Measurements from ENCODE around the gene PCF11.
"Not testable (repeated sequence)": the region's sequence is repeated elsewhere in the genome, so short reads cannot be mapped to it uniquely, and the experiment has no call there.

The PCF11 gene

DNA sequence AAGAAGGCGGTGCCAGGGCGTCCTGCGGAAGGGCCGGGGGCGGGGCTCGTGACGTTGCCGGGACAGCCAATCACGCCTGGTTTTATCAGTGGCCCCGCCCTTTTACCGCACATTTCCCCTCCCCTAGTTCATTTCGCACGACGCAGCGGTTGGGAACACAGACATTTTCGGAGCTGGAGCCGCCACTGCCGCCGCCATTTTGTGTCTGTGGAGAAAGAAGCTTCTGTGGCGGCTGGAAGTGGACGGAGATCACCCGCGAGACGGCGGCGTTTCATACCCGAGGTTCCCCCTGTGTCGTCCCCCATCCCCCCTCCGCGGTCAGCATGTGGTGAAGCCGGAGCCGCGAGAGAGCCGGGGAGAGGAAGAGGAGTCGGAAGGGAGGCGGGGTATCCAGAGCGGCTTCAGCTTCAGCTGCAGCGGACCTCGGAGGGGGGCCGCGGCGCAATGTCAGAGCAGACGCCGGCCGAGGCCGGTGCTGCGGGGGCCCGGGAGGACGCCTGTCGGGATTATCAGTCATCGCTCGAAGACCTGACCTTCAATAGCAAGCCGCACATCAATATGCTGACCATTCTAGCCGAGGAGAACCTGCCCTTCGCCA is at the start of gene PCF11:
TSS of gene PCF11 (plus strand) at position 136 of the 598 bp plus-strand sequence. CDS start at position 445, 309 bp downstream.
- no peak for DNase-seq

DNA sequence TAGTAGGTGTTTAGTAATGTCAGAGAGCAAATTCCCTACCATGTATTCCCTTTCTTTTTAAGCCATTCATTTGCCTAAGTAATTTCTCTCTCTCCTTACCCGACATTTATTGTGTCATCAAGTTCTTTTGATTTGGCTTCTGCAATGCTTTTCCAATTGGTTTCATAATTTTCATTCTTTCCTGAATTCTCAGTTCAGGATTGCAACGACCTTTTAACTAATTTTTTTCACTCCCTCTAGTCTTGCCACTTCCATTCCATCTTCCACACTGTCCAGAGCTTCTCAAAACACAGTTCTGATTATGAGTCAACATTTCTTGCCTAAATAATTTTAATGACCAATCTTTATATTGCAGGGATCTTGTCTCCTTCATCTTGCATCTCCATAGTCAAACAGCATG is 44.0 kb upstream of the PCF11 start:
- DNase-seq, result no peak

- DNase-seq, result no peak
These were observed 41.9 kb upstream of the PCF11 start for GRCh38 chr11:83115026-83115425.

DNA sequence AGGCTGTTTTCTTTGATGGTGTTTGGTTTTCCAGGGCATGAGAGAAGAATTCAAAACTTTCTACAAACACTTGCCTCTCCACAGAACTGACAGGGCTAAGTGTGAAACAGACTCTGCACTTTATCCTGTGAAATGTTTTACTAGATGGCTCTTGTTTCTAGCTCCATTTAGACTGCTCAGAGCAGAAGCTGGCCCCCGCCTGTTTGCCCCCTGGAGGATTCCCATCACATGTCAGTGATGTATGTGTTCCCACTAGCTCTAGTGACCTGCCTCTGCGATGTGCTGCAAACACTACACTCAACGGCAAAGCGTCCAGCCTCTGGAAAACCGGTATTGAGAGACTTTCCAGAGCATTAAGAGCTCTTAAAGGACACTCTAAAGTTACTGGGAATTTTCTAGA is 41.4 kb upstream of the PCF11 start:
- DNase-seq, result no peak

GRCh38 chr11:83116015-83116641 is 40.8 kb upstream of the PCF11 start:
- DNase-seq, result no peak

- no peak for DNase-seq
These were observed 38.1 kb upstream of the PCF11 start for GRCh38 chr11:83118814-83119213.

GRCh38 chr11:83119216-83119615 is 37.7 kb upstream of the PCF11 start:
- no peak for DNase-seq

DNA sequence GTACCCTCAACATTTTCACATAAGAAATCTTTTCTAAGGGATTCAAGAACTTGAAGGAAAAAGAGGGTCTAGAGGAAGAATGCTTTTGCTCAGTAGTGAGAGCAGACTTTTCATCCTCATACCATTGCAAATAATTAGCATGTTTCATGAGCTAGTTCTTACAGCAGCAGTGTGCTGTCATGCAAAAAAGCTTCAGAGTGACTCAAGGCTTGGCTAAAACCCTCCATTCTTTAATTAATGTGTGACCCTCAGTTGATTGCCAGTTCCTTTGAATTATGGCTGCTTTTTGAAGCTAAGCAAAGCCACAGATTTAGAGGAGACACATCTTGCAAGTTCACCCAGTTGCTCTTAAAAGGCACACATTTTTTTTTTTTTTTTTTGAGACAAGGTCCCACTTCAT is 36.6 kb upstream of the PCF11 start:
- no peak for DNase-seq

DNA sequence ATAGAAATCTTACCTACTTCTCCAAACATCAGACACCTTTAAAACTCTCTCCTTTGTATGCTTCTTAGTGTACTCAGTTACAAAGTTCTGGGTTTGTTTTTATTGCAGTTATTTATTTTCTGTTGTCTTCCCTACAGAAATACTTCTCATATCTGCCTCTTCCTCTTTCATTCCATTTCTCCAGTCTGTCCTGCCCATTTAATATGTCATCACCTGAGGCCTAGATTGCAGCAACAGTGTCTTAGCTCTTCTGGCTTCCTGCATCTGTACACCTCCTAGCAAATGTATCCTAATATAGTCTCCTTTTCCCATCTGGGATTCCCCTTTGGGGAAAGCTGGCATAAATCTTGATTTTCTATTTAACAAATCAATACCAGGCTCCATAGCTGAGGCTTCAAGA is 34.9 kb upstream of the PCF11 start:
- DNase-seq, result no peak

DNA sequence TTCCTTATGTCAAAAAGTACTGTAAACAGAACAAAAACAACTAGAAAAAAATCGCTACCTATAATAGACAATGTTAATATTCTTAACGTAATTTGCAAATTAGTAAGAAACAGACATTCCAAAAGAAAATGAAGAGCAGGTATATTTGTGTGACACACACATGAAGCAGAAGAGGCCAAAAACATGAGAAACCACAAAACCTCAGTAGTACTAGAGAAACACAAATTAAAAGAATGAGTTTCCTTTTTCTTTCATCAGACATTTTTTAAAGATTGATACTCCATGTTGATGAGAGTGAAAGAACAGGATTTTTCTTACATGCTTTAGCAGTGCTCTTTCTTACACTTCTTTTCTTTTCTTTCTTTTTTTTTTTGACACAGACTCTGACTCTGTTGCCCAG is 34.2 kb upstream of the PCF11 start:
- no peak for DNase-seq

- no peak for DNase-seq
These were observed 32.1 kb upstream of the PCF11 start for GRCh38 chr11:83124636-83125424.

- no peak for DNase-seq
These were observed 31.4 kb upstream of the PCF11 start for GRCh38 chr11:83125577-83125976.

DNA sequence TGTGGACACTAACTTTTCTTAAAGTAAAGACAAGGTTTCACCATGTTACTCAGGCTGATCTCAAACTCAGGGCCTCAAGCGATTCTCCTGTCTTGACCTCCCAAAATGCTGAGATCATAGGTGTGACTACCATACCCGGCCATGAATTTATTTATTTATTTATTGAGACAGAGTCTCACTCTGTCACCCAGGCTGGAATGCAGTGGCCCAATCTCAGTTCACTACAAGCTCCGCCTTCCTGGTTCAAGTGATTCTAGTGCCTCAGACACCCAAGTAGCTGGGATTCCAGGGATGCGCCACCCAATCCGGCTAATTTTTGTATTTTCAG is 29.7 kb upstream of the PCF11 start:
- DNase-seq, result no peak

- no peak for DNase-seq
These were observed 24.7 kb upstream of the PCF11 start for GRCh38 chr11:83132191-83132590.

DNA sequence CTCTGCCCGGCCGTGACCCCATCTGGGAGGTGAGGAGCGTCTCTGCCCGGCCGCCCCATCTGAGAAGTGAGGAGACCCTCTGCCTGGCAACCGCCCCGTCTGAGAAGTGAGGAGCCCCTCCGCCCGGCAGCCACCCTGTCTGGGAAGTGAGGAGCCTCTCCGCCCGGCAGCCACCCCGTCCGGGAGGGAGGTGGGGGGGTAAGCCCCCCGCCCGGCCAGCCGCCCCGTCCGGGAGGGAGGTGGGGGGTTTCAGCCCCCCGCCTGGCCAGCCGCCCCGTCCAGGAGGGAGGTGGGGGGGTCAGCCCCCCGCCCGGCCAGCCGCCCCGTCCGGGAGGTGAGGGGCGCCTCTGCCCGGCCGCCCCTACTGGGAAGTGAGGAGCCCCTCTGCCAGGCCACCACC is 23.7 kb upstream of the PCF11 start:
- DNase-seq, result not testable (repeated sequence)

- DNase-seq, result no peak
These were observed 17.6 kb upstream of the PCF11 start for GRCh38 chr11:83139310-83139709.

DNA sequence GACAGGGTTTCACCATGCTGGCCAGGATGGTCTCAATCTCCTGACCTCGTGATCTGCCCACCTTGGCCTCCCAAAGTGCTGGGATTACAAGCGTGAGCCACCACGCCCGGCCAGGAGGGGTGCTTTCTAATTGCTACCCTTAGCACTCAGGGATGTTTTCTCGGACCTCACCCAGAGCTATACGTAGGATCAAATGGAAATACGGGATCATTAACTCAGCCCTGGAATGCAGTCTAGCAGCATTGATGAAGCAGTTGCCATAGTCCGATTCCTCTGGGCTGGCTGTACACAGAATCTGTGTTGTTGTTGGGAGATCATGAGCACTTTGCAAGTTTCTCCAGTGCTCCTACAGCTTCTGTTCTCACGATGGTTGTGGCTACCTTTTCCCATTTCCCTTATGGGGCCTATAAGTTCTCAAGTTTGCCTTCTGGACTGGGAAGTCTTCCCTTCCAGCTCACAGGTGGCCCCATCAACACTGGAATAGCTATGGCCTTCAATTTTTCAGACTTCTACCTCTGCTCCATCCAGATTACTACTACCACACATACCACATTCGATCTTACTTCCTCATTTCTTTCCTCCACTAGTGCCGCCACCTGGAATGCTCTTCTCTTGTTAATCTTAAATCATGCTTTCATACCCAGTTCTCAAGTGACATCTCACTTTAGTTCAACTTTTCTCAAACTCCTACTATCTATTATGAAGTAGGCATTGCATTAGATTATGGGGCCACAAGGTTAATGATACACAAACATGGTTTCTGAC is 16.1 kb upstream of the PCF11 start:
- no peak for DNase-seq

GRCh38 chr11:83147895-83148294 is 9.0 kb upstream of the PCF11 start:
- no peak for DNase-seq

DNA sequence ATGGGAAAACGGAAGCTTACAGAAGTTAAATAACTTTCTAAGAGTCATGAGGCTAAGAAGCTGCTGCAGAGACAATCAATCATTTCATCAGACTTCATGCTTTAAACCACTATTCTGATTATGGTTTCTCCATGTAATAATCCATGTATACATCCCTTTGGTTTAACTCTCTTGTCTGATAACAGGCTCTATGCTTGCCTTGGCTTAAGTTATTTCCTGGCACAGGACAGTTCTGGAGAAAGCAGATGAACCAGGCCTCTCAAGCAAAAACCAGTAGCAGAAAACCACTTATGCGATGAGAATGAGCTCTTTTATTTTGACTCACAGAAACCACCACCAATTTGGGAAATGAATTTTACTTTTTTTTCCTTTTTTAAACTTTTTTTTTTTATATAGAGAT is 6.5 kb upstream of the PCF11 start:
- DNase-seq, result no peak

DNA sequence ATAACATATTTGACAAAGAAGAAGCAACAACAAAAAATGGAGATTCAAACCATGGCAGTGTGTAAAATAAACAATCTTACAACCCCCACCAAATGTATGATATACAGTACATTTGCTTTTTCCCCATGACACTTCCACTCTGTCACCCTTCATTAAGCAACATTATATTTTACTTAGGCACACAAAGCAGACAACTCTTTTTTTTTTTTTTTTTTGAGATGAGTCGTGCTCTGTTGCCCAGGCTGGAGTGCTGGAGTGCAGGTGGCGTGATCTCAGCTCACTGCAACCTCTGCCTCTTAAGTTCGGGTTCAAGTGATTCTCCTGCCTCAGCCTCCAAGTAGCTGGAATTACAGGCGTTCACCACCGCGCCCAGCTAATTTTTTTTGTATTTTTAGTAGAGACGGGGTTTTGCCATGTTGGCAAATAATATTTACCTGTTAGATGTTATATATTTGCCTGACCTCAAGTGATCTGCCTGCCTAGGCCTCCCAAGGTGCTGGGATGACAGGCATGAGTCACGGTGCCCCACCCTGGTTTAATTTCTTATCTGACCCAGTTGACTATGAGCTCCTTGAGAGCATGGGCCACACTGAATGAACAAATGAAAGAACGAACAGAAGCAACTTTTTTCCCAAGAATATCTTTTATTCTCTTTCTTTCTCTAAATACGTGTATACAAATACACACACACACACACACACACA is 5.5 kb upstream of the PCF11 start:
- DNase-seq, result no peak

- DNase-seq, result no peak
These were observed 4.7 kb upstream of the PCF11 start for GRCh38 chr11:83152264-83152663.

- no peak for DNase-seq
These were observed 3.2 kb upstream of the PCF11 start for GRCh38 chr11:83153764-83154163.

Measured in GOT3 (cell line).